Metanephros (tissue), 1 donor: ENCODE measurements around the gene SLC38A4. TPM values are rescaled to one million over a fixed set of nuclear protein-coding genes. Genes with fewer than 3 reads are reported as not detected.

Experiments
- total RNA-seq: library from RNA; depleted of rRNA; stranded (reverse); fragments of >200 nt; gene quantifications from one replicate; pipeline ENCODE4 v1.2.3, GENCODE V29; 2014

Gene SLC38A4
- 8.8 TPM for total RNA-seq

GRCh38 chr12:46825591-46826414, at the start of gene SLC38A4:
TSS of gene SLC38A4 (minus strand) at chr12:46825997. CDS start at chr12:46793071, 32,926 bp downstream.

